ENCODE measurements around the gene DNER.

DNER gene

DNA sequence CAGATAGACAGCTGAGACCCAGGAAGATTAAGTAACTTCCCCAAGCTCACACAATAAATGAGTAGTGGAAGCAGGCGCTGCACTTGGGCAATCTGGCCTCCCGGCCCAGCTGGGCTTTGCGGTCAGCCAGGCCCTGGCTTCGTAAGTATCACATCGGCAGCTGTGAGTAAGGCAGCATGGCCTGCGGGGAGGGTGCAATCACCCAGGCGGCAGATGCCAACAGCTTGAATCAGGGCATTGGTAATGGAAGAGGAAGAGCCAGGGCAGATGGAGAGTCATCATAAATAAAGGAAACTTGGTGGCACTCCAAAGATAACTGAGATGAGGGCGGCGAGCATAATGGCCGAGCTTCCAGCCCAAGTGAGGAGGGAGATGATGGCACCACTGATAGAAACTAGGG lies 225.3 kb downstream of the DNER start:
- Histone ChIP-seq H3K9me2 (replicated peaks; ENCODE audit: low read depth, low read length) (no peaks in the 10 kb centered on the region), H4K20me1 (ENCODE audit: insufficient read depth, low read length, poor library complexity, severe bottlenecking) (no peaks in the 10 kb centered on the region), H3K9me3 (ENCODE audit: insufficient read depth, low read depth, low read length) (0 out of 2 replicates have a peak, but pooled peaks cover 5% of the 10 kb centered on the region), H3F3A (ENCODE audit: low read depth) (no peaks in the 10 kb centered on the region), H3K4me3 (ENCODE audit: low read length, poor library complexity, severe bottlenecking) (no peak overlapping the region), H2AFZ (ENCODE audit: low read length) (no peak overlapping the region), H3K9ac (ENCODE audit: low read depth, low read length, poor library complexity, severe bottlenecking) (no peak overlapping the region), H3K36me3 (ENCODE audit: insufficient read depth, low read length) (no peaks in the 10 kb centered on the region), H3K4me2 (ENCODE audit: low read depth, low read length, poor library complexity, severe bottlenecking) (no peak overlapping the region), H3K4me1 (ENCODE audit: insufficient read depth, low read length, poor library complexity, severe bottlenecking) (no peaks in the 10 kb centered on the region), H3K79me2 (ENCODE audit: insufficient read depth, low read length) (no peaks in the 10 kb centered on the region), H3K27me3 (ENCODE audit: insufficient read depth, low read length, poor library complexity, severe bottlenecking) (no peaks in the 10 kb centered on the region)
- TF ChIP-seq, protein P1, sequence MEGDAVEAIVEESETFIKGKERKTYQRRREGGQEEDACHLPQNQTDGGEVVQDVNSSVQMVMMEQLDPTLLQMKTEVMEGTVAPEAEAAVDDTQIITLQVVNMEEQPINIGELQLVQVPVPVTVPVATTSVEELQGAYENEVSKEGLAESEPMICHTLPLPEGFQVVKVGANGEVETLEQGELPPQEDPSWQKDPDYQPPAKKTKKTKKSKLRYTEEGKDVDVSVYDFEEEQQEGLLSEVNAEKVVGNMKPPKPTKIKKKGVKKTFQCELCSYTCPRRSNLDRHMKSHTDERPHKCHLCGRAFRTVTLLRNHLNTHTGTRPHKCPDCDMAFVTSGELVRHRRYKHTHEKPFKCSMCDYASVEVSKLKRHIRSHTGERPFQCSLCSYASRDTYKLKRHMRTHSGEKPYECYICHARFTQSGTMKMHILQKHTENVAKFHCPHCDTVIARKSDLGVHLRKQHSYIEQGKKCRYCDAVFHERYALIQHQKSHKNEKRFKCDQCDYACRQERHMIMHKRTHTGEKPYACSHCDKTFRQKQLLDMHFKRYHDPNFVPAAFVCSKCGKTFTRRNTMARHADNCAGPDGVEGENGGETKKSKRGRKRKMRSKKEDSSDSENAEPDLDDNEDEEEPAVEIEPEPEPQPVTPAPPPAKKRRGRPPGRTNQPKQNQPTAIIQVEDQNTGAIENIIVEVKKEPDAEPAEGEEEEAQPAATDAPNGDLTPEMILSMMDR (conservative IDR thresholded peaks at IDR 0.05; ENCODE audit: low read length): no peak
- TF ChIP-seq EZH2phosphoT487 (IDR thresholded peaks at IDR 0.05; ENCODE audit: borderline replicate concordance): no peak

DNA sequence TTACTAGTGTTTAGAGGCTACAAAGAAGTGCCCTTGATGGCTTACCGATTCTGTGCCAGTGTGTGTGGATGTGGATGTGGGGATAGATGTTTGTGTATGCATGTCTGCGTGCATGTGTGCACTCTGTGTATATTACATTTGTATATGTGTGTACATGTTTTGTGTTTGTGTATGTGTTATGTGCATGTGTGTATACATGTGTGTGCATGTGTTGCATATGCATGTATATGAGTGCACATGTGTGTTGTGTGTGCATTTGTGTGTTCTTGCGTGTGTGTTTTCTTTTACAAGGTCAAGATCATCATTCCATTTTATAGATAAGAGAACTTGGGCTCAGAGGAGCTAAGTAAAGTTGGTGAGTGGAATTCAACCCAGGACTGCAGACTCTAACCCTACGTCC lies 226.1 kb downstream of the DNER start:
- H3K36me3 ChIP-seq (ENCODE audit: insufficient read depth, low read length): no peaks in the 10 kb centered on the region
- no peaks in the 10 kb centered on the region for H3K9me2 ChIP-seq (replicated peaks; ENCODE audit: low read depth, low read length)
- H3K9ac ChIP-seq (ENCODE audit: low read depth, low read length, poor library complexity, severe bottlenecking): no peak overlapping the region
- no peaks in the 10 kb centered on the region for H4K20me1 ChIP-seq (ENCODE audit: insufficient read depth, low read length, poor library complexity, severe bottlenecking)
- H3F3A ChIP-seq (ENCODE audit: low read depth): no peaks in the 10 kb centered on the region
- TF ChIP-seq EZH2phosphoT487 (IDR thresholded peaks at IDR 0.05; ENCODE audit: borderline replicate concordance): no peak
- TF ChIP-seq, protein P1 (conservative IDR thresholded peaks at IDR 0.05; ENCODE audit: low read length): no peak
- no peaks in the 10 kb centered on the region for H3K79me2 ChIP-seq (ENCODE audit: insufficient read depth, low read length)
- no peaks in the 10 kb centered on the region for H3K4me1 ChIP-seq (ENCODE audit: insufficient read depth, low read length, poor library complexity, severe bottlenecking)
- 0 out of 2 replicates have a peak, but pooled peaks cover 5% of the 10 kb centered on the region for H3K9me3 ChIP-seq (ENCODE audit: insufficient read depth, low read depth, low read length)
- H3K4me3 ChIP-seq (ENCODE audit: low read length, poor library complexity, severe bottlenecking): no peak overlapping the region
- H3K4me2 ChIP-seq (ENCODE audit: low read depth, low read length, poor library complexity, severe bottlenecking): no peak overlapping the region
- no peaks in the 10 kb centered on the region for H3K27me3 ChIP-seq (ENCODE audit: insufficient read depth, low read length, poor library complexity, severe bottlenecking)
- H2AFZ ChIP-seq (ENCODE audit: low read length): no peak overlapping the region

DNA sequence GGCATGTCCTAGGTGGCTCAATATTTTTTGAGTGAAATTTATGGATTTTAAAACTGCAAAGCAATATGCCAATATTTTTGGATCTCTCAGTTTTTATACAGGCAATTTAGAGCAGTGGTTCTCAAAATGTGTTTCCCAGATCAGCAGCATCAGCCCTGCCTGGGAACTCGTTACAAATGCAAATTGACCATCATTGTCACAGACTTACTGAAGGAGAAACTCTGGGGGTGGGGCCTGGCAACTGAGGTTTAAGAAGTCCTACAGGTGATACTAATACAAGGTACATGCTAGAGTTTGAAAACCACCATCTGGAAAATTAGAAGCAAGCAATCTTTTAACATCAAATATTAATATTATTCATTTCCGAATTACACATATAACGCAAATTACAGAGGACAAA lies 227.7 kb downstream of the DNER start:
- H3K9ac ChIP-seq (ENCODE audit: low read depth, low read length, poor library complexity, severe bottlenecking): no peak overlapping the region
- H3K4me3 ChIP-seq (ENCODE audit: low read length, poor library complexity, severe bottlenecking): no peak overlapping the region
- TF ChIP-seq EZH2phosphoT487 (IDR thresholded peaks at IDR 0.05; ENCODE audit: borderline replicate concordance): no peak
- TF ChIP-seq, protein P1 (conservative IDR thresholded peaks at IDR 0.05; ENCODE audit: low read length): no peak
- H3K4me2 ChIP-seq (ENCODE audit: low read depth, low read length, poor library complexity, severe bottlenecking): no peak overlapping the region
- H3K79me2 ChIP-seq (ENCODE audit: insufficient read depth, low read length): no peaks in the 10 kb centered on the region
- H3K4me1 ChIP-seq (ENCODE audit: insufficient read depth, low read length, poor library complexity, severe bottlenecking): no peaks in the 10 kb centered on the region
- H3K36me3 ChIP-seq (ENCODE audit: insufficient read depth, low read length): no peaks in the 10 kb centered on the region
- H4K20me1 ChIP-seq (ENCODE audit: insufficient read depth, low read length, poor library complexity, severe bottlenecking): no peaks in the 10 kb centered on the region
- no peaks in the 10 kb centered on the region for H3K27me3 ChIP-seq (ENCODE audit: insufficient read depth, low read length, poor library complexity, severe bottlenecking)
- no peaks in the 10 kb centered on the region for H3F3A ChIP-seq (ENCODE audit: low read depth)
- H2AFZ ChIP-seq (ENCODE audit: low read length): no peak overlapping the region
- no peaks in the 10 kb centered on the region for H3K9me2 ChIP-seq (replicated peaks; ENCODE audit: low read depth, low read length)
- H3K9me3 ChIP-seq (ENCODE audit: insufficient read depth, low read depth, low read length): 0 out of 2 replicates have a peak, but pooled peaks cover 5% of the 10 kb centered on the region

All from Loucy (cell line).